K562 (cell line): ENCODE results near the gene TMC1. TPM values are rescaled to one million over a fixed set of nuclear protein-coding genes. Genes with fewer than 3 reads are reported as not detected.
A peak's percentile ranks its signal among the peaks of the same experiment; 100 is the strongest.
"Not testable (repeated sequence)": the region's sequence is repeated elsewhere in the genome, so short reads cannot be mapped to it uniquely, and the experiment has no call there.

ENCODE experiments used
- ATAC-seq: fragments of 200-7000 bp; cut with Tn5 transposase; 3 replicates; pipeline ENCODE4 v1.9.1; 2020; ENCODE audit warnings: moderate library complexity
- BruUV-seq: library from RNA; stranded (reverse); fragments of 400-500 nt; replicated peaks from 2 replicates; lab custom pipeline; 2021; lab: Mats Ljungman, UMichigan
- CTCF ChIA-PET: fragments of 300-600 bp; formaldehyde crosslinking; extraction: SDS; loops from one replicate; lab custom pipeline; 2021; ENCODE audit warnings: low intra/inter-chr PET ratio; lab: Yijun Ruan, JAX
- POLR2A ChIA-PET: fragments of 300-600, 350-650 bp; sonication (Branson Sonifier 250); formaldehyde crosslinking; extraction: SDS; loops from one replicate; lab custom pipeline; 2021; ENCODE audit warnings: antibody characterized with exemption, inconsistent platforms; lab: Yijun Ruan, JAX
- DNase-seq, 4 experiments: peaks; one replicate each; pipeline versions ENCODE4 v3.0.0 to v3.0.0-alpha.2; 2011 to 2018; ENCODE audit warnings: low spot score in 3 of 4, mixed read lengths in 3 of 4; ENCODE audit errors: extremely low read depth in 1 of 4
- FAIRE-seq: peaks from 2 replicates; lab custom pipeline; 2011; peaks lifted over from hg19 to GRCh38; lab: Jason Lieb, UNC
- H2AFZ ChIP-seq: 2 replicates; pipeline ENCODE4 v1.6.0; 2011; ENCODE audit warnings: low read depth, low read length, control low read depth, inconsistent platforms
- H3K27ac ChIP-seq: fragments of 200-600 bp; 3 replicates; pipeline ENCODE4 v1.8.0; 2011; ENCODE audit warnings: low read depth, mild to moderate bottlenecking, control low read depth, inconsistent platforms, low read length, moderate library complexity, mixed read lengths; ENCODE audit errors: extremely low read depth
- H3K27me3 ChIP-seq, 2 experiments: fragments of 300-600 bp in 1 of 2; 2 replicates in 1 of 2; 3 replicates in 1 of 2; pipeline versions ENCODE4 v1.6.0 to v1.8.0; 2011; ENCODE audit warnings: inconsistent platforms in 2 of 2, low read length in 2 of 2, mild to moderate bottlenecking in 1 of 2, mixed read lengths in 1 of 2, moderate library complexity in 1 of 2; ENCODE audit not compliant: control insufficient read depth in 2 of 2, insufficient read depth in 2 of 2
- H3K36me3 ChIP-seq: fragments of 300-600 bp; 3 replicates; pipeline ENCODE4 v1.8.0; 2011; ENCODE audit warnings: mild to moderate bottlenecking, low read length, inconsistent platforms; ENCODE audit not compliant: control insufficient read depth, insufficient read depth
- H3K4me1 ChIP-seq, 2 experiments: fragments of 200-600 bp in 1 of 2; replicated peaks in 1 of 2; 2 replicates in 1 of 2; 3 replicates in 1 of 2; pipeline versions ENCODE4 v1.5.1 to v1.8.0; 2011; ENCODE audit warnings: inconsistent platforms in 2 of 2, low read length in 2 of 2, mild to moderate bottlenecking in 1 of 2, mixed read lengths in 1 of 2, moderate library complexity in 1 of 2; ENCODE audit not compliant: control insufficient read depth in 2 of 2, insufficient read depth in 2 of 2
- H3K4me2 ChIP-seq: 2 replicates; pipeline ENCODE4 v1.6.1; 2011; ENCODE audit warnings: low read length, control low read depth, inconsistent platforms, mixed read lengths; ENCODE audit not compliant: insufficient read depth
- H3K4me3 ChIP-seq: fragments of 200-600 bp; sonication (generic), shearing (Covaris generic); 2 replicates; pipeline ENCODE4 v1.5.1; 2016; ENCODE audit warnings: control low read depth, inconsistent platforms
- H3K79me2 ChIP-seq: fragments of 200-600 bp; 3 replicates; pipeline ENCODE4 v1.8.0; 2011; ENCODE audit warnings: low read length, inconsistent platforms; ENCODE audit not compliant: control insufficient read depth, insufficient read depth
- H3K9ac ChIP-seq, 2 experiments: 2 replicates each; pipeline versions ENCODE4 v1.6.0 to v1.6.1; 2011; ENCODE audit warnings: low read depth in 2 of 2, low read length in 2 of 2, control low read depth in 1 of 2, inconsistent platforms in 1 of 2, mild to moderate bottlenecking in 1 of 2, mixed read lengths in 1 of 2; ENCODE audit not compliant: insufficient read depth in 1 of 2
- H3K9me1 ChIP-seq: one replicate; pipeline ENCODE4 v1.6.0; 2011; ENCODE audit warnings: inconsistent platforms, mild to moderate bottlenecking, low read length, moderate library complexity; ENCODE audit not compliant: control insufficient read depth, insufficient read depth
- H3K9me3 ChIP-seq: replicated peaks from 2 replicates; pipeline ENCODE4 v1.5.1; 2011; ENCODE audit warnings: low read depth, low read length, inconsistent platforms; ENCODE audit not compliant: control insufficient read depth, insufficient read depth
- H4K20me1 ChIP-seq: replicated peaks from 2 replicates; pipeline ENCODE4 v1.6.1; 2011; ENCODE audit warnings: low read length, inconsistent platforms, mixed read lengths; ENCODE audit not compliant: control insufficient read depth, insufficient read depth
- ARNT ChIP-seq, 2 experiments: fragments of 450-650 bp; IDR thresholded peaks; 2 replicates each; pipeline ENCODE4 v1.6.1; 2016; ENCODE audit warnings: mild to moderate bottlenecking in 1 of 2
- BRD9 ChIP-seq: fragments of 450-650 bp; IDR thresholded peaks from 2 replicates; pipeline ENCODE4 v1.6.1; 2018; ENCODE audit warnings: low read depth; ENCODE audit not compliant: partially characterized antibody
- CBFA2T2 ChIP-seq: fragments of 450-650 bp; conservative IDR thresholded peaks from 2 replicates; pipeline ENCODE4 v1.6.1; 2017; ENCODE audit warnings: mild to moderate bottlenecking
- CBFA2T3 ChIP-seq: fragments of 450-650 bp; IDR thresholded peaks from 2 replicates; pipeline ENCODE4 v1.6.1; 2017
- CCNT2 ChIP-seq: IDR thresholded peaks from 2 replicates; pipeline ENCODE4 v1.6.1; 2011; ENCODE audit warnings: borderline replicate concordance, low read depth, mild to moderate bottlenecking, moderate library complexity, mixed read lengths, low read length; ENCODE audit not compliant: insufficient read length; ENCODE audit errors: extremely low read depth
- DACH1 ChIP-seq: fragments of 450-650 bp; IDR thresholded peaks from 2 replicates; pipeline ENCODE4 v1.6.1; 2018; ENCODE audit not compliant: partially characterized antibody
- GATAD2B ChIP-seq: fragments of 450-650 bp; IDR thresholded peaks from 2 replicates; pipeline ENCODE4 v1.6.1; 2017; ENCODE audit warnings: mild to moderate bottlenecking, borderline replicate concordance
- HDAC1 ChIP-seq, 2 experiments: fragments of 450-650 bp; IDR thresholded peaks; 2 replicates each; pipeline ENCODE4 v1.6.1; 2016 to 2017; ENCODE audit warnings: inconsistent platforms in 1 of 2, mild to moderate bottlenecking in 1 of 2, moderate library complexity in 1 of 2
- L3MBTL2 ChIP-seq: fragments of 450-650 bp; IDR thresholded peaks from 2 replicates; pipeline ENCODE4 v1.6.1; 2016; ENCODE audit warnings: mild to moderate bottlenecking, moderate library complexity
- MYBL2 ChIP-seq, 2 experiments: fragments of 450-650 bp in 1 of 2; sonication (generic) in 1 of 2; formaldehyde crosslinking in 1 of 2; IDR thresholded peaks; 2 replicates each; pipeline versions ENCODE4 v1.6.1 to v1.8.1; 2017 to 2022; ENCODE audit warnings: borderline replicate concordance in 1 of 2, inconsistent platforms in 1 of 2, low read depth in 1 of 2, mild to moderate bottlenecking in 1 of 2, missing genetic modification reagents in 1 of 2, moderate library complexity in 1 of 2
- RBBP5 ChIP-seq: fragments of 200-600 bp; sonication (generic); IDR thresholded peaks from 2 replicates; pipeline ENCODE4 v1.6.1; 2012; ENCODE audit warnings: borderline replicate concordance, mild to moderate bottlenecking, low read length, control low read depth, inconsistent platforms; ENCODE audit not compliant: insufficient read depth, poor library complexity, severe bottlenecking
- SOX6 ChIP-seq: fragments of 450-650 bp; IDR thresholded peaks from 2 replicates; pipeline ENCODE4 v1.6.1; 2014; ENCODE audit warnings: mild to moderate bottlenecking
- TAL1 ChIP-seq: fragments of 450-650 bp; IDR thresholded peaks from 2 replicates; pipeline ENCODE4 v1.6.1; 2016; ENCODE audit warnings: mild to moderate bottlenecking
- TBL1XR1 ChIP-seq, 2 experiments: IDR thresholded peaks; 2 replicates each; pipeline ENCODE4 v1.6.1; 2012; ENCODE audit warnings: improper control_type of control experiment in 2 of 2, low read length in 2 of 2, mild to moderate bottlenecking in 1 of 2
- WGBS: fragments of 100-300 bp; shearing (Covaris generic); methylation state at CpG from one replicate; pipeline ENCODE4 v1.1.6; 2016; ENCODE audit warnings: low coverage, mixed read lengths; ENCODE audit not compliant: insufficient coverage; ENCODE audit errors: missing lambda C conversion rate; 5-methylcytosine and 5-hydroxymethylcytosine counted together
- in situ Hi-C: fragments of 300-500 bp; cut with MboI; formaldehyde crosslinking; loops from 4 replicates; pipeline ENCODE4 v1.15.0; 2018; ENCODE audit warnings: inconsistent platforms, mixed read lengths
- intact Hi-C: fragments of 100-400 bp; cut with micrococcal nuclease; formaldehyde crosslinking; loops from 2 replicates; pipeline ENCODE4 v1.14.2; 2022
- polyA plus RNA-seq, 8 experiments: library from polyadenylated mRNA; depleted of rRNA in 4 of 8; stranded (reverse) in 5 of 8; unstranded in 3 of 8; fragments of >200 nt; fragmentation: Nextera tagmentation in 2 of 8; fragmentation: Illumina TruSeq in 1 of 8; extraction: Ambion mirVana in 2 of 8; extraction: Trizol in 1 of 8; gene quantifications; 2 replicates each; pipeline versions ENCODE4 v1.2.1 to v1.2.3, GENCODE V29; 2011 to 2014; ENCODE audit warnings: inconsistent platforms in 1 of 8, missing spikeins in 1 of 8
- total RNA-seq, 7 experiments: library from RNA; depleted of rRNA in 6 of 7; stranded (reverse); fragments of >200 nt in 6 of 7; fragmentation: Illumina TruSeq in 2 of 7; extraction: Trizol in 2 of 7; gene quantifications; 2 replicates each; pipeline versions ENCODE4 v1.2.1 to v1.2.3, GENCODE V29; 2011 to 2021; ENCODE audit warnings: low replicate concordance in 1 of 7
- TF ChIP-seq, protein P1 (sequence below): fragments of 250-450 bp; sonication (Bioruptor Pico); IDR thresholded peaks from 2 replicates; pipeline ENCODE4 v1.8.0; 2021; ENCODE audit warnings: moderate library complexity, mild to moderate bottlenecking, inconsistent platforms

Gene TMC1
- total and polyA plus RNA-seq, 9 of the 15 experiments (the other 6 are each of a cell fraction or from before 2014, with no cell fraction given), result 0.10 to 0.15 TPM; not detected in 7

- H3K79me2 ChIP-seq, intact Hi-C loops, BruUV-seq, H3K4me3 ChIP-seq, H3K9ac ChIP-seq, H3K27ac ChIP-seq, H3K27me3 ChIP-seq, H3K36me3 ChIP-seq, DNase-seq, in situ Hi-C loops, ATAC-seq, H3K9me3 ChIP-seq, FAIRE-seq, H3K4me2 ChIP-seq, H3K9me1 ChIP-seq, H4K20me1 ChIP-seq, CTCF ChIA-PET: not testable (repeated sequence)
- TF ChIP-seq GATAD2B (peak; percentile 37; the same call in 1 of the 2 replicates), DACH1 (peak; percentile 93)
- Histone ChIP-seq H2AFZ (0 out of 2 replicates have a peak overlapping the region, but pooled peaks have one; percentile 40), H3K4me1 (peaks cover 0 to 23% of the 10 kb centered on the region in 2 experiments; a peak in 4 of 5 replicates)
- 63% methylated on average over 4 of the region's 7 CpGs for WGBS
- POLR2A ChIA-PET, result interaction anchor here (0.8 kb wide), 1 partner anchor 216 kb away, joined by 3 read pairs; no protein-coding TSS in a partner anchor
These were observed 341.4 kb downstream of the TMC1 start for GRCh38 chr9:72862788-72863187.

DNA sequence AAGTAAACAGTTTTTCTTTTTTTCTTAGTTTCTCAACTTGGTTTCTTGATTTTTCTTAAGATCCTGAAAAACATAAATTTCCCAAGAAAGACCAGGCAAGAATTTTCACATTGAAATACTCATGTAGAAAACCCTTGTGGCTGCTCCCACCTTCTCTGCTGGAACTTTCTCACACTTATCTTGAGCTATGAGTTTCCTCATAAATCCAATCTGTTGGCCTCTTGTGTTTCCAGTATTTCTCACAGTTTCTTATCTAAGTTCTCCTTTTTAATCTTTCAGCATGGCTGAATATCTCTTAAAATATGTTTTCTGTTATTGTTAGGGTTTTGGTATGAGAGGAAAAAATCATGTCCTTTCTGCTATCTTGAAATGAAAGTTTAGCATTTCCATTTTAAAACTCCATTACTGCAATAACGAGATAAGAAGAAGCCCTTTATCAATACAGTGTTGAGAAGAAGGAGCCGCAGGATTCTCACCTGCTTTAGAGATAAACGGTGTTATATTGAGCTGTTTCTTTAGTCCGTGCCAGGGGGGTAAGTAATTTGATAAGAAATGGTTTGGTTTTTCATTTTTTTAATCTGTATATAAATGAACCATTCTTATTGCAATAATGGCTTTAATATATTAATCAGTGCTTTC lies 342.2 kb downstream of the TMC1 start:
- Histone ChIP-seq H3K9me3 (no peaks in the 10 kb centered on the region), H3K4me3 (no peak overlapping the region), H3K27me3 (no peaks in the 10 kb centered on the region), H3K4me2 (no peak overlapping the region), H3K27ac (no peak overlapping the region), H3K4me1 (peaks cover 0 to 15% of the 10 kb centered on the region in 2 experiments; a peak in 4 of 5 replicates), H3K79me2 (no peaks in the 10 kb centered on the region), H3K9ac (no peak overlapping the region), H3K9me1 (no peaks in the 10 kb centered on the region), H3K36me3 (no peaks in the 10 kb centered on the region), H2AFZ (no peak overlapping the region; the same call in 1 of the 2 replicates), H4K20me1 (no peaks in the 10 kb centered on the region)
- ATAC-seq, result no peak
- BruUV-seq, result no TSS peak
- no peak for FAIRE-seq
- 0% methylated on average over 4 of the region's 4 CpGs for WGBS
- intact Hi-C loops, result no loop called here
- POLR2A ChIA-PET, result interaction anchor here (0.8 to 0.9 kb wide), 2 partner anchors 19 to 215 kb away, joined by 3 read pairs; no protein-coding TSS in a partner anchor
- in situ Hi-C loops, result no loop called here
- CTCF ChIA-PET, result no interaction called here
- DNase-seq, result no peak
- no peak for TF ChIP-seq RBBP5
- no peak for TF ChIP-seq L3MBTL2
- no peak for TF ChIP-seq TBL1XR1 (IDR thresholded peaks at IDR 0.05; ENCODE audit: low read length in 2 of 2)
- no peak for TF ChIP-seq BRD9
- peak; percentile 37; the same call in 1 of the 2 replicates for TF ChIP-seq CBFA2T2
- TF ChIP-seq TAL1, result 0 out of 2 replicates have a peak, but pooled peaks have one; percentile 11
- peak; percentile 11; the same call in 1 of the 2 replicates for TF ChIP-seq SOX6
- TF ChIP-seq, protein P1, sequence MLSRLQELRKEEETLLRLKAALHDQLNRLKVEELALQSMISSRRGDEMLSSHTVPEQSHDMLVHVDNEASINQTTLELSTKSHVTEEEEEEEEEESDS (CRISPR knock-in tag), result no peak
- peak; percentile 65 for TF ChIP-seq CBFA2T3
- no peak for TF ChIP-seq CCNT2
- no peak for TF ChIP-seq HDAC1 (IDR thresholded peaks at IDR 0.05)
- TF ChIP-seq ARNT (IDR thresholded peaks at IDR 0.05), result no peak
- no peak for TF ChIP-seq MYBL2 (IDR thresholded peaks at IDR 0.05; ENCODE audit: low read depth)
- TF ChIP-seq MYBL2 (CRISPR knock-in tag; IDR thresholded peaks at IDR 0.05; ENCODE audit: borderline replicate concordance), result no peak
